Esophagus squamous epithelium (tissue), 4 donors: ENCODE measurements around the gene SRGAP3.

ENCODE experiments used
- POLR2A ChIP-seq, 4 donors: fragments of 450-650 bp; IDR thresholded peaks; one replicate each; pipeline ENCODE4 v1.6.1; 2017; ENCODE audit warnings: antibody characterized with exemption in 4 of 4, mild to moderate bottlenecking in 4 of 4, moderate library complexity in 3 of 4
- TF ChIP-seq, protein P1 (sequence below), 6 experiments: fragments of 450-650 bp in 4 of 6; fragments of 200-600 bp in 2 of 6; sonication (generic) in 2 of 6; IDR thresholded peaks; one replicate each; pipeline ENCODE4 v1.5.1; 2016 to 2019; ENCODE audit warnings: antibody characterized with exemption in 6 of 6, mild to moderate bottlenecking in 4 of 6, moderate library complexity in 4 of 6

DNA sequence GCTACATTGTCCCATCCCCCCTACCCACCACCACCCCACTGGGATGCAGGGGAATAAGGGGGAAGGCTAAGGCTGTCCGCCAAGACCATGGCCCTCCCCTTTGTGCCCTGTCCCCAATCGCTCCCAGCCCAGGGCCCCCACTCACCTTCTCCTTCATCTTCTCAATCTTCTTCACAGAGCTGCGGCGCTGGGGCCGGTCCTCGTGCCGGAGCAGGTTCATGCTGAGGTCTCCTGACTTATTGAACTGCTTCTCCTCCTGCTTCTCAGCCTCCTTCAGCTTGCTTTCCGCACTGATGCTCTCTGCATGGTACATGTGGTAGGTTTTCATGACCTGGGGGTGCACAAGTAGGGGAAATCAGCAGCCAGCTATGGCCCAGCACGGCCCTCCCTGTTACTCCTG, 185.2 kb downstream of the SRGAP3 start:
- no peak for TF ChIP-seq POLR2A (IDR thresholded peaks at IDR 0.05)
- TF ChIP-seq, protein P1, sequence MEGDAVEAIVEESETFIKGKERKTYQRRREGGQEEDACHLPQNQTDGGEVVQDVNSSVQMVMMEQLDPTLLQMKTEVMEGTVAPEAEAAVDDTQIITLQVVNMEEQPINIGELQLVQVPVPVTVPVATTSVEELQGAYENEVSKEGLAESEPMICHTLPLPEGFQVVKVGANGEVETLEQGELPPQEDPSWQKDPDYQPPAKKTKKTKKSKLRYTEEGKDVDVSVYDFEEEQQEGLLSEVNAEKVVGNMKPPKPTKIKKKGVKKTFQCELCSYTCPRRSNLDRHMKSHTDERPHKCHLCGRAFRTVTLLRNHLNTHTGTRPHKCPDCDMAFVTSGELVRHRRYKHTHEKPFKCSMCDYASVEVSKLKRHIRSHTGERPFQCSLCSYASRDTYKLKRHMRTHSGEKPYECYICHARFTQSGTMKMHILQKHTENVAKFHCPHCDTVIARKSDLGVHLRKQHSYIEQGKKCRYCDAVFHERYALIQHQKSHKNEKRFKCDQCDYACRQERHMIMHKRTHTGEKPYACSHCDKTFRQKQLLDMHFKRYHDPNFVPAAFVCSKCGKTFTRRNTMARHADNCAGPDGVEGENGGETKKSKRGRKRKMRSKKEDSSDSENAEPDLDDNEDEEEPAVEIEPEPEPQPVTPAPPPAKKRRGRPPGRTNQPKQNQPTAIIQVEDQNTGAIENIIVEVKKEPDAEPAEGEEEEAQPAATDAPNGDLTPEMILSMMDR (IDR thresholded peaks at IDR 0.05), result no peak
